ENCODE results near the gene SLC6A5. TPM values are rescaled to one million over a fixed set of nuclear protein-coding genes. Genes with fewer than 3 reads are reported as not detected.

Gene SLC6A5
- total and polyA plus RNA-seq, 2 of the 4 experiments (the other 2 are of a cell fraction): not detected

DNA sequence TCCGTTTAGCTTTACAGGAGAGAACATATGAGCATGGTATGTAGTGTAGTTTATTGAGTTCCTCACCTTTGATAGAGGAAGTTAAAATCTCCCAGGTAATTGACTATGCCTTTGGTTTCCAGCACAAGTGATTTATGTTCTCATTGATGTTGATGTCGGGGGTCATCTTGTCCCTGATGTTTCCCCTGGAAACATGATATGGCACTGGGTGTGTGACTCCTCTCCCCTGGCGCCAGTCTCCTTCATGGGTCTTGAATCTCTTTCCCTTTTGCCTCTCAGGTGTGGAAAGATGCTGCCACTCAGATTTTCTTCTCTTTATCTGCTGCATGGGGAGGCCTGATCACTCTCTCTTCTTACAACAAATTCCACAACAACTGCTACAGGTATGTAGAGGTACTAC is 28.3 kb downstream of the SLC6A5 start:
- in situ Hi-C loops (cut with MboI; ENCODE audit: low sequenced_read_pairs): no loop called here
- dilution Hi-C loops (cut with HindIII; ENCODE audit: low sequenced_read_pairs, unreplicated experiment): no loop called here
- Histone ChIP-seq H3K79me1 (ENCODE audit: low read depth in 1 of 2, low read length in 2 of 2) (no peaks in the 10 kb centered on the region), H3K9me1 (ENCODE audit: insufficient read depth, low read length) (no peaks in the 10 kb centered on the region), H3K4me3 (ENCODE audit: insufficient read depth, low read depth, low read length) (no peak overlapping the region), H4K8ac (ENCODE audit: low read depth in 2 of 2, low read length in 2 of 2) (no peak overlapping the region), H3K18ac (ENCODE audit: low read depth, low read length) (no peak overlapping the region), H2AFZ (replicated peaks; ENCODE audit: low read length, poor library complexity) (no peak overlapping the region), H3K4me2 (ENCODE audit: low read depth, low read length) (no peak overlapping the region), H3K27ac (ENCODE audit: insufficient read depth, low read length) (no peak overlapping the region), H3K4ac (ENCODE audit: low read depth, low read length) (no peak overlapping the region), H4K91ac (ENCODE audit: insufficient read depth, low read depth, low read length) (no peak overlapping the region), H3K14ac (replicated peaks; ENCODE audit: low read depth, low read length) (no peak overlapping the region), H3K36me3 (ENCODE audit: control insufficient read depth, insufficient read depth, low read length) (no peaks in the 10 kb centered on the region), H3K9ac (ENCODE audit: low read depth, low read length) (no peak overlapping the region), H2BK5ac (ENCODE audit: low read depth, low read length, poor library complexity, severe bottlenecking) (no peak overlapping the region), H3K4me1 (ENCODE audit: control insufficient read depth, insufficient read depth, low read length) (no peaks in the 10 kb centered on the region), H3K9me3 (ENCODE audit: control insufficient read depth, insufficient read depth, low read length) (no peaks in the 10 kb centered on the region), H3K23ac (ENCODE audit: low read depth, low read length) (no peak overlapping the region), H3K27me3 (ENCODE audit: control insufficient read depth, insufficient read depth, low read length) (no peaks in the 10 kb centered on the region; the same call in 1 of the 2 replicates), H2AK5ac (ENCODE audit: low read depth, low read length) (no peak overlapping the region), H4K5ac (ENCODE audit: low read depth, low read length) (no peak overlapping the region), H2BK15ac (ENCODE audit: low read depth, low read length) (no peak overlapping the region), H4K20me1 (ENCODE audit: insufficient read depth, low read length) (no peaks in the 10 kb centered on the region), H2AK9ac (replicated peaks; ENCODE audit: low read depth, low read length, poor library complexity) (no peak overlapping the region), H3K56ac (ENCODE audit: extremely low read depth, insufficient read depth, low read length) (no peak overlapping the region), H2BK120ac (ENCODE audit: low read depth, low read length) (no peak overlapping the region), H2BK20ac (ENCODE audit: low read depth, low read length) (no peak overlapping the region)
- intact Hi-C loops (cut with micrococcal nuclease): no loop called here
- no peak for TF ChIP-seq CEBPB (IDR thresholded peaks at IDR 0.05; ENCODE audit: low read depth, low read length)
- ChIA-PET POLR2A (ENCODE audit: unreplicated experiment) (no interaction called here), CTCF (interaction anchor here (0.7 kb wide), 1 partner anchor 18 kb away, joined by 3 read pairs; no protein-coding TSS in a partner anchor)
- BruUV-seq (replicated peaks): no TSS peak
- DNase-seq (no peak), ATAC-seq (ENCODE audit: low read depth) (no peak)
- 40% methylated on average over 1 of the region's 3 CpGs; no CpG with 5 or more reads in 1 of the 2 experiments for WGBS, 2 experiments (ENCODE audit: extremely low coverage in 2 of 2, insufficient read length in 1 of 2)

Data from IMR-90 (cell line).